ENCODE data around the gene CPA3.

The CPA3 gene

DNA sequence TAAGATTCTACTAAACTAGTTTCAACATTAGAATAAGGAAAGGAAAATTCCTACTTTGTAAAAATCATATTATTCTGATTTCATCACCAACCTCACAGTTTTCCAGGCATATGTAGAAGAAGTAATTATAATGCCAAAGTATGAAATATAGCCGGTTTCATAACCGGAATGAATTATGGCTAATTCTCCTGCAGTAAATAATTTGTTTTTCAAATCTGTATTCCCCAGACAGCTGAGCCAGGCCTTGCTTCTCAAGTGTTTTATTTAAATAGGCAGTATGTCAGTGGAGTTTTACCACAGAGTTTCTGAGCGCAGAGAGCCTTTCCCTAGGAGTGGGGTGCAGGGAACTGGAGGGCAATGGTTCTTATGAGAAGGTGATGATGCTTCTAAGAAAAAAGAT is 8.7 kb upstream of the CPA3 start:
- DNase-seq (ENCODE audit: extremely low read depth in 1 of 2, low read depth in 1 of 2): no peak

DNA sequence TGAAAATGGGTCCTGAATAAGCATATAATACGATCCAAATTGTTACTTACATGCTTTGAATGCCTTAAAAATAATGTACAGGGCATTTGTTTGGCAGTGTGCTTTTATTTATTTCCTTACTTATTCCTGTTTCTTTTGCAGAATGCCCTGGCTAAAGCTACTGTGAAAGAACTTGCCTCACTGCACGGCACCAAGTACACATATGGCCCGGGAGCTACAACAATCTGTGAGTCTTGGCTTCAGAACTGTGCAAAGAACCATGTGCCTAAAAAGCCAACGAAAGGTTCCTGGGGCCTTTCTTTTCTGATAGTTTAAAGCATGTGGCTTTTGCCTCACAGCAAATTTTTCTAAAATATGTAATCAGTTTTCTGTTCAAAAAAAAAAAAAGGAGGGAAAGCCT is 7.8 kb upstream of the CPA3 start:
- no peak for DNase-seq (ENCODE audit: extremely low read depth in 1 of 2, low read depth in 1 of 2)

DNA sequence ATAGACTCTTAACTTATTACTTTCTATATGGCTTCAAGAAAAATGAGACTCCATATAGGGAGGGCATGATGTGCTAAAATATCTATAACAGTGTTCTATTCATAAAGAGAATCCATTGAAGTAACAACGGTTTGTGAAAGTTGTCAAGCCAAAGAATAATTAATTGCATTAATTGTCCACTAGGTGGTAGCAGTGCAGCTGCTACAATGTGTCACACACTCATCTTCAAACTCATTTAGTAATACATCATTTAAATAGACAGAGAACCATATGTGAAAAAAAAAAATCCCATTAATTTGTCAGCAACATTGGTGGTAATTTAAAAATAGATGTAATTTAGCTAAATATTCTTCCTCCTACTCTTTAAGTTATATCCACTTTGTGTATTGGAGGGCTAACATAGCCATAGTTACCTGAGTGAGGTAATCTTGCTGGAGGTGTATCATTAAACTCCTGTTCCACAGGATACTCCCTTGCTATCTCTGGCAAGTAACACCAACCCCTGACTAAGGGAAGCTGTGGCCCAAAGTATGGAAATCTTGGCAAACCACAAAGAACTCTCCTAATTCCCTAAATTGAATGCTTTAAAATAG is 3.7 kb upstream of the CPA3 start:
- DNase-seq (ENCODE audit: extremely low read depth in 1 of 2, low read depth in 1 of 2): no peak

GRCh38 chr3:148863297-148863696 is 1.8 kb upstream of the CPA3 start:
- DNase-seq (ENCODE audit: extremely low read depth in 1 of 2, low read depth in 1 of 2): no peak

DNA sequence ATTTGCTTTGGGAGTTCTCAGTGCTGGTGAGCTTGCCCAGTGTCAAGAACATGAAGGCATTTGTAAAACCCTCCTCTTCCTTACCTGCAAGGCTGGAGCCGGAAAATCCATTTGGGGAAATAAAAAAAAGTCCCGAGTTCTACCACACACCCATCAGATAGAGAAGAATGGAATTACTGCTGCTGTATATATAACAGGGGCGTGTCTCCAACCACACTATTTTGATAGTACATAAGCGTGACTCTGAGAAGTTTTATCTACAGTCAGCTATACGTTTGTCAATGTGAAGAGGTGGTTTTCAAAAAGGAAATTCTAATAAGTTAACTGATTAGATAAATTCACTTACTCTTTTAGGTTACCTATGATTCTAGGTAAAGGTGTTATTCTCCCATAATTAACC is 1.3 kb upstream of the CPA3 start:
- no peak for DNase-seq (ENCODE audit: extremely low read depth in 1 of 2, low read depth in 1 of 2)

GRCh38 chr3:148866261-148866660 is 1.2 kb downstream of the CPA3 start:
- no peak for DNase-seq (ENCODE audit: extremely low read depth in 1 of 2, low read depth in 1 of 2)

- DNase-seq (ENCODE audit: extremely low read depth in 1 of 2, low read depth in 1 of 2): no peak
These were observed 8.3 kb downstream of the CPA3 start for GRCh38 chr3:148873270-148873927.

GRCh38 chr3:148873977-148874376 is 8.9 kb downstream of the CPA3 start:
- DNase-seq (ENCODE audit: extremely low read depth in 1 of 2, low read depth in 1 of 2): no peak

GRCh38 chr3:148878095-148878494 is 13.0 kb downstream of the CPA3 start:
- no peak for DNase-seq (ENCODE audit: extremely low read depth in 1 of 2, low read depth in 1 of 2)

DNA sequence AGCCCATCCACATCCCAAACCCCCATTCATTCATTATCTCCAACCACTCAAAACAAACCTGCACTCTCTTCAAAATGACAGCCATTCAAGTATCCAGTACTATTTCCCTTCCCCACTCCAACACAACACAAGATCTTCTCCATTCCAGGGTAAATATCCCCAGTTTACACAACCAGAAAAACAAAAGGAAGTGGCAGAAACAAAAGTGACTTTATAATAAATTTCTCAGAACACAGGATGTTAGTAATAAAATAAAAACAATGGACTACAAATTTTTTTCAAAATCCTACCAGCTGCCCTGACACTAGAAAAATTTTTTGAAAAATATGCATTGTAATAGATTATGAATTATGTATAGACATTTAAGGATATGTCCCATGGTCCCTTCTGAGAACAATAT is 14.2 kb downstream of the CPA3 start:
- no peak for DNase-seq (ENCODE audit: extremely low read depth in 1 of 2, low read depth in 1 of 2)

- DNase-seq (ENCODE audit: extremely low read depth in 1 of 2, low read depth in 1 of 2): no peak
These were observed 15.6 kb downstream of the CPA3 start for GRCh38 chr3:148880681-148881080.

- DNase-seq (ENCODE audit: extremely low read depth in 1 of 2, low read depth in 1 of 2): no peak
These were observed 16.2 kb downstream of the CPA3 start for GRCh38 chr3:148881286-148881685.

GRCh38 chr3:148882288-148882687 is 17.2 kb downstream of the CPA3 start:
- DNase-seq (ENCODE audit: extremely low read depth in 1 of 2, low read depth in 1 of 2): no peak

- no peak for DNase-seq (ENCODE audit: extremely low read depth in 1 of 2, low read depth in 1 of 2)
These were observed 18.1 kb downstream of the CPA3 start for GRCh38 chr3:148883163-148883562.

DNA sequence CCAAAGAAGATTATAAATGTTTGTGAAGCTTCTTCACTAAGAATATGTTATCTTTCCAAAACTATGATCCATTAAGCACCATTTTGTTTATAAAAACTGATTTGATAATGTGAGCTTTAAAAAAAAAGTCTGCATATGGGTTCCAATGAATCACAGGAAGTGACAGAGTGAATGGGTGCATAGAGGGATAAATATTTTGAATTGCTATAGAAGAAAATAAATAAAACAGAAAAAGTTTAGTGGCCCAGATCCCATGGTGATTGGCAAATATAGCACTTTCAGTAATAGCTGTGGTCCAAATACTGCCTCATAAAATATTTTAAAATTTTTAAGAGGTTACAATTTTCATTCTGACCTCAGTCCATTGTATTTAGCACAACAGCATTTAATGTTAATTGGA is 19.2 kb downstream of the CPA3 start:
- DNase-seq (ENCODE audit: extremely low read depth in 1 of 2, low read depth in 1 of 2): no peak

DNA sequence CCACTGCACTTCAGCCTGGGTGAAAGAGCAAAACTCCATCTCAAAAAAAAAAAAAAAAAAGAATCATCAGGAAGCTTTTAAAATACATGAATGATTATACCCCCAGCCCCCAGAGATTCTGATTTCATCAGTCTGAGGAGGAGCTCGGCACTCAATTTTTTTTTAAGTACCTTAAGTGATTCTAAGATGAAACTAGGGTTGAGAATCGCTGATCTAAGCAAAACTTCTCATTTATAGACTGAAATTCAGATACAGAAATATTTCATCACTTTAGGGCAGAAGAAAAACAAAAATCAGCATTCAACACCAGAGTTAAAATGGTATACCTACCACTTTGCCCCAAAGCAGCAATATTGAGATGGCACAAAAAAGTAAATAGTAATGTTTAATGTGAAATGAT is 24.7 kb downstream of the CPA3 start:
- DNase-seq (ENCODE audit: extremely low read depth in 1 of 2, low read depth in 1 of 2): no peak

GRCh38 chr3:148896062-148896461 is 31.0 kb downstream of the CPA3 start:
- DNase-seq (ENCODE audit: extremely low read depth in 1 of 2, low read depth in 1 of 2): no peak

GRCh38 chr3:148901987-148902791 is 37.1 kb downstream of the CPA3 start:
- DNase-seq (ENCODE audit: extremely low read depth in 1 of 2, low read depth in 1 of 2): no peak

GRCh38 chr3:148903022-148903442 is 37.9 kb downstream of the CPA3 start:
- no peak for DNase-seq (ENCODE audit: extremely low read depth in 1 of 2, low read depth in 1 of 2)

DNA sequence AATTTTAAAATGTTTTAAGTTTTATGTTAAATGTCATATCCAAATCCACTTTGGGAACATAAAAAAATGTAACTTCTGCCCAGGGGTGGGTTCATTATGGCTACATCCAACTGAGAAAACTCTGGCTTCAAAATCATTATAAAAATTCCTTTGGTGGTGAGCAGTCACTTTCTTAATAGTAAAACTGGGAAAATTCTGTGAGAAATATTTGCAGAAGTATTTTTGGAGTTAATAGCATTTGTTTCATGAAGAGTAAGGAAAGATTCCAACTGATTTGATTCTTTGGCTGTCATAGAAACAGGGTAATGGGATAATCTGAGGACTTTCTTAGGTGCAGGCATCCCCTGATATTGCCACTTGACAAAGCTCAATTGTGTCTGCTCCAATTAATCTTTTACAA is 38.8 kb downstream of the CPA3 start:
- no peak for DNase-seq (ENCODE audit: extremely low read depth in 1 of 2, low read depth in 1 of 2)

- DNase-seq (ENCODE audit: extremely low read depth in 1 of 2, low read depth in 1 of 2): no peak
These were observed 41.6 kb downstream of the CPA3 start for GRCh38 chr3:148906667-148907066.

DNA sequence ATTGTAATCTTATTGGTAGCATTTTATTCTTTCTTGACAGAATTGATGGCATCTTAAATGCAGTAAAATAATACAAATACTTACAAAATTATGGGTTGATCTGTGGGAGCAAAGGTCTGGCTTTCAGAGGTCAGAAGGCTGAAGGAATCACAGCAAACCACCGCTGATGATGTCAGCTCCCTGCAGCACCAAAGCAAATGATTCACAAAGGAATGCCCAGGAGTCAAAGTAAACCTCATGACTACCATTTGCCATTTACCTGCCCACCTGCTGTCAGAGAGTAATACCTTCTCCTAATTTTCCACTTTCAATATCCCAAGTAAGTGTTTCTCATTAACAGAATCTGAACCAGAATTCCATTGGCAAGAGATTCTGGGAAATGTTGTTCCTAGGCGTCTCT is 46.1 kb downstream of the CPA3 start:
- DNase-seq (ENCODE audit: extremely low read depth in 1 of 2, low read depth in 1 of 2): no peak
